ENCODE data around the gene SLC2A8.

The SLC2A8 gene

DNA sequence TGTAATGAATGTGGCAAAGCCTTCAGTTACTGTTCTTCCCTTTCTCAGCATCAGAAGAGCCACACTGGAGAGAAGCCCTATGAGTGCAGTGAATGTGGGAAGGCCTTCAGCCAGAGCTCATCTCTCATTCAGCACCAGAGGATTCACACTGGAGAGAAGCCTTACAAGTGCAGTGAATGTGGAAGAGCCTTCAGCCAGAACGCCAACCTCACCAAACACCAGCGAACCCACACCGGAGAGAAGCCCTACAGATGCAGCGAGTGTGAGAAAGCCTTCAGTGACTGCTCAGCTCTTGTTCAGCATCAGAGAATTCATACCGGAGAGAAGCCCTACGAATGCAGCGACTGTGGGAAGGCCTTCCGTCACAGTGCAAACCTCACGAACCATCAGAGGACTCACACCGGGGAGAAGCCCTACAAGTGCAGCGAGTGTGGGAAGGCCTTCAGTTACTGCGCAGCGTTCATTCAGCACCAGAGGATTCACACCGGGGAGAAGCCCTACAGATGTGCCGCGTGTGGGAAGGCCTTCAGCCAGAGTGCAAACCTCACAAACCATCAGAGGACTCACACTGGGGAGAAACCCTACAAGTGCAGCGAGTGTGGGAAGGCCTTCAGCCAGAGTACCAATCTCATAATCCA lies 47.4 kb downstream of the SLC2A8 start:
- no peak for DNase-seq

GRCh38 chr9:127444921-127445850 lies 48.2 kb downstream of the SLC2A8 start:
- no peak for DNase-seq

GRCh38 chr9:127445851-127446712 lies 49.1 kb downstream of the SLC2A8 start:
- DNase-seq, result no peak

GRCh38 chr9:127446713-127447415 lies 49.9 kb downstream of the SLC2A8 start:
- no peak for DNase-seq

GRCh38 chr9:127447416-127448111 lies 50.6 kb downstream of the SLC2A8 start:
- no peak for DNase-seq

DNA sequence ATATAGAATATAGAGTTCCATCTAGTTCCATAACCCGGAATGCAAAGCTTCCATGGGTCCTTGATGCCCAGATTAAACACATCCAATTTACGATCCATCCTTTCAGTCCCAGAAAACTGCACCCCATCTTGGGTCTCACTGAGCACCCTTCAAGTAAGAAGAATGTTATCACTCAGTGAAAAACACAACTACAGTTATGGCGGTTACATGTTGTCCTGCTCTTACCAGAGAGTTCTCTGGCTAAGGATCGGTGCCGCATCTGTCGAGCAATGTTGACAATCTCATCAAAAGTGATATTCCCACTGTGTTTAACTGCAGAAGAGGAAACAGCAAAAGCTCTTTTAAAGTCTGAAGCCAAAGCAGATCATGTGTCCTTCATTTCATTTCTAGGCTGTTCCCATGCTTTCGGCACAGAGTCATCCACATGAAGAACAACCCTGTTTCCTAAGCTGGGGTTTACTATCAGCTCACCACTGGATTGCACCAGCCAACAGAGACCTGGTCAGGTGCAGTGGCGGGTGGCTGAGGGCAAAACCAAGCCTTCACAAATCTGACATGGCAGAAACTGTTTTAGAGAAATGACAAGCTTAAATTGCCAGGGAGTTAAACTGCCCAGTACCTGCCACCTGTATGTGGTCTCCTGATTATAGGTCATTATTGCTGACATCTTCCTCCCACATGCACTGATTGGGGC lies 51.3 kb downstream of the SLC2A8 start:
- no peak for DNase-seq

DNA sequence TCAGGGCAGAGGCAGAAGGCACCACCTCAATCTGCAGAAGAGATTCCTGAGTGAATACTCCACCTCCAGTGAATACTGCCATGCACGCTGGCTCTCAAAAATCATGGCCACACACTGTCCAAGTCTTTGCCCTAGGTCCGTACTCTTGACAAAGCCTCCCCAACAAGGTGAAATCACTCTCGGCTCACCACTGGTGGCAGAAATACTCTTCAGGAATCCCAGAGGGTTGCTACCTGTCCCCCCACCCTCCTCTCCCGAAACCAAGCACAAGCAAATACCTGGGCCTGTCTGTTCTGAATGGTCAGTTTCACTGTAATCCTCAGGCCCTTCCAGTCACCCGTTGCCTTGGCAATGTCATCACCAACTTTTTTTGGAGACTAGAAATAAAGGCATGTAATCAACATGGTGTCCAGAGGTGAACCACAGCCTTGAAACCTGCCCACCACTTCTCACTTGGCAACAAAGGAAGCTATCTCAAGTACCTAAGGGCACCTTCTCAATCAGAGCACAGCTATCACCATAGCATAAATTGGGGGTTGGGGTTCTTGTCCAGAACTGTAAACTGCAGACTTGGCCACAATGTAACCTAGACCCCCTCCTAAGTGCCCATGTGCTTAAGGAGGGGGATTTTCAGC lies 52.5 kb downstream of the SLC2A8 start:
- DNase-seq, result no peak

GRCh38 chr9:127450243-127450760 lies 53.3 kb downstream of the SLC2A8 start:
- no peak for DNase-seq

GRCh38 chr9:127450830-127451607 lies 54.0 kb downstream of the SLC2A8 start, which contains the start of the genes LRSAM1 and RPL12:
Gene LRSAM1 (plus strand): TSS chr9:127451510. CDS start chr9:127454528, 3,018 bp downstream.
Gene RPL12 (minus strand): TSS chr9:127451406. CDS start chr9:127451317, 89 bp downstream.
- peak; percentile 99 for DNase-seq

- no peak for DNase-seq
These were observed 54.6 kb downstream of the SLC2A8 start for GRCh38 chr9:127451608-127451857.

DNA sequence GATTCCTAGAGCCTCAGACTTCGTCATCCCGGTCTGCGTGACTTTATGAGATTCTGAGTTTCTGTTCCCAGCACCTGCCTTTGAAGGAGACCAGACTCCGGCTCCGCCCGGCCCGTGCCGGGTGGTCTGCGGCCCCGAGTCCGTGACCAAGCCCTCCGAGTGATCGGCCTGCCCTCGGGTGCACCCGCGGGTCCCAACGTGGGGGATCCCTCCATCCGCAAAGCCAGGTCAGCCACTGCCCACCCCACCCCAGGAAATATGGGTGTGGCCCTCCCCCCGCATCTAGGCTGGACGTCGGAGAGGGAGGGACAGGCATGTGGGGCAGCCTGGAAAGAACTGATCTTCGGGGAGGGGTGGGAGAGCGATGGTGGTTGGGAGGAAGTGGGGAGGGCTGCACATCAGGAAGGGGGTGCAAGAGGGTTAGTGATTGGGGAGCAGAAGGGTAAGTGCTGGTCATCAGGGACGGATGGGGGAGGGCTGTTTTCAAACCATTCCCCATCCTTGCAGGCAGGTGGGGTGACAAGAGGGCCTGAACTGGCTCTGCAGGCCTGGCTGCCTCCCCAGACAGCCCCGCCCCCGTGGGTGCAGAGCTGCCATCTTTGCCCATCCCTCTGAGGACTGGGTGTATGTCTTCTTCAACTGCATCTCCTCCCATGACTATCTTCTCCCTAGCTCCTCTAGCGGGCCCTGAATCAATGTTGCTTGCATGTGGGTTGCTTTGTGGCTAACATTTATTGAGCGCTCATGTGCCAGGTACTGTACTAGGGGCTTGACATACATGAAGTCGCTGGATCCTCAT lies 55.1 kb downstream of the SLC2A8 start:
- DNase-seq, result peak; percentile 35

DNA sequence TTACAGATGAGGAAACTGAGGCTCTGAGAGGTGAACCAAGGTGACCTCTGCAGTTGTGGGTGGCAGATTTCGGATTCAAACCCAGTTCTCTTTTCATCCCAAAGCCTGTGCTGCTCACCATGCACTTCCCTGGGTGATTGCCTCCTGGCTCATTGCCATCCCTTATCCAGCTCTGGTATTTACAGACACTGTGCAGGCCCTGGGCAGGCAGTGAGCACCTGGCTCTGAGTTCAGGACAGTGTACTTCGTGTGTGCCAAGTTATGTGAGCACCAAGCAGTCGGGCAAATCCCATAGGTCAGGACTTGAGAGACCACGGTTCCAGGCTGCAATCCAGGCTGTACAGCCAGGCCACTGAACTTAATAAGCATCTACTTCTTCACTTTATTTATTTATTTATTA lies 55.7 kb downstream of the SLC2A8 start:
- DNase-seq, result no peak

- no peak for DNase-seq
These were observed 58.5 kb downstream of the SLC2A8 start for GRCh38 chr9:127455324-127455992.

DNA sequence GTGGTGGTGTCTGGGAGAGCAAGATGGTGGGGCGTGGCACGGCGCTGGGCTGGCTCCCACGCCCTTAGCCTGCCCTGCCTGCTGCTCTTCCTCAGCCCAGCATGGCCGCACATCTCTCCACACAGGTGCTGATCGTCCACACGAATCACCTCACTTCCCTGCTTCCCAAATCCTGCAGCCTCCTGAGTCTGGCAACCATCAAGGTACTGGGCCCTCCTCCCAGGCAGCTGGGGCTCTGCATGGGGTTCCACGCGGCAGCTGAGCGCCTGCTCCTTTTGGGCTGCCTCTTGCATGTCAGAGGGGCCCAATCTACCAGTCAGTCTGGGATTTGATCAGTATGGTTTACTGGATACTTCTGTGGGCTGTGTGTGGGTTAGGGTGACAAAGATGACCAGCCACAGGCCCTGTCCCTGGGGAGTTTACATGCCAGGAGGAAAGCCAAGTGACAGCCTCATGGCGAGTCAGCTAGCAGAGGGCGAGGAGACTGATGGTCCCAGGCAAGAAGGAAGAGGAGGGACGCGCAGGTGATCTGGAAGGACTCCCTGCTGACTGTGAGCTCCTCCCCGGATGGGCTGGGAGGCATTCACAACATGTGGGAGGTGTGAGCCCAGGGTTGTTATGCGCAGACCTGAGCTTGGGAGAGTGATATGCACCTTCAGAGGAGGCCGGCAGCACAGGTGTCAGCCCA lies 60.4 kb downstream of the SLC2A8 start:
- DNase-seq, result no peak

Measured in activated gamma-delta T cell treated with Interleukin-2 at 50 U/mL for 16 hours (primary cell).